GM19467 (cell line): ENCODE results near the gene PDE9A.
"Not testable (repeated sequence)": the region's sequence is repeated elsewhere in the genome, so short reads cannot be mapped to it uniquely, and the experiment has no call there.

Source experiments
- ATAC-seq: cut with Tn5 transposase; IDR thresholded peaks from one replicate; pipeline ENCODE4 v1.9.1; 2021; ENCODE audit warnings: mild to moderate bottlenecking, moderate library complexity; ENCODE audit not compliant: unreplicated experiment

The PDE9A gene

GRCh38 chr21:42653231-42654061, at the start of gene PDE9A:
Gene PDE9A, plus strand, starts transcription at chr21:42653621. Its CDS starts 194 bp downstream, at chr21:42653815.
- no peak for ATAC-seq

- ATAC-seq = no peak
These were observed 46.3 kb upstream of the PDE9A start for GRCh38 chr21:42607102-42607501.

- ATAC-seq = no peak
These were observed 45.8 kb upstream of the PDE9A start for GRCh38 chr21:42607525-42608102.

- ATAC-seq = no peak
These were observed 45.0 kb upstream of the PDE9A start for GRCh38 chr21:42608446-42608845.

GRCh38 chr21:42609811-42610210, 43.6 kb upstream of the PDE9A start:
- ATAC-seq = no peak

DNA sequence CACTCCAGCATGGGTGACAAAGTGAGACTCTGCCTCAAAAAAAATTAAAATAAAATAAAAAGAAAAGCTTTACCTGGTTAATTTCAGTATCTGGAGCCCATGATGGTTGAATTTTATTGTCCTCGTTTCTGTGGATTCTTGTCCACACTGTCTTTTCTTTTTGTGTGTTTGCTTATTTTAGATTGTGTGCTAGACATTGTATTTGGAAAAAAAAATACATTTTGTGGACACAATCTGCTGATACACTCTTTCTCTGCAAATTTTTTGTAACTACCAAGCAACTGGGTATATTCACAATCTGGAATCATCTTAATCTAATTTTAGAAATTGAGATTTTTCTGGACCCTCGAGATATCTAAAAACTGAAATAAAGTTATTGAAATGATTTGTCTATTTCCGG, 41.6 kb upstream of the PDE9A start:
- ATAC-seq = no peak

DNA sequence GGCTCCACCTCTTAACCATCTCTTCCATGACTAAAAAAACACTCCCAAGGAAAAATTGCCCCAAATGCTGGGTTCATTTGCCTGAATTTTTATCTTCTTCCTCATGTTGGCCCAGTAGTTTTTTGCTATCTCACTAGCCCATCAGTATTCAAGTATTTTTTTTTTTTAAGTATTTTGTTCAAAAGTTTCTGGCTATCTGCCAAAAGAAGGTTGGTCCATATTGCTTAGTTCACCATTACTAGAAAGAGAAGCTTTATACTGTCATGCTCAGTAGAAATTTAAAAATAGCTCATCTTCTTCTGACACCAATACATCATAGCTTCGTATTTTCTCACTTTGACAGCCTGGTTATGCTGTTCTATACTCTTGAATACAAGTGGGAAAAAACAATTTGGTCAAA, 41.0 kb upstream of the PDE9A start:
- no peak for ATAC-seq

DNA sequence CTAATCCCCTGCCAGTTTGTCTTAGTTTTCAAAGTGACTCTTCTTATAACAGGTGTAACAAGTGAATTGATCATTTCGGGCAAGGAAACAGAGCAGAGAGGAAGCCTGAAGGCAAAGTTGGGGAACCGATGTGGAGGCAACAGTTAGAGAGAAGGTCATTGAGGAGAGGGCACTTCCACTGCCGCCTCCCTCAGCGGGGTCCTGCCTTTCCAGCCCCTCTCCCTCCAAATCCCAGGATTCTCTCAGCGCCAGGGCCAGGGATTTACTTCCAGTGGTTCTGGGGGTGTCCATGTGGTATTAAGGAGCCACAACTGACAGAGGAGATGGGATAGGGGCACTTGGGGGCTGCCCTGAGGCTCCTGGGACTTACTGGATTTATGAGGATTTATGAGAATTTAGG, 39.7 kb upstream of the PDE9A start:
- no peak for ATAC-seq

DNA sequence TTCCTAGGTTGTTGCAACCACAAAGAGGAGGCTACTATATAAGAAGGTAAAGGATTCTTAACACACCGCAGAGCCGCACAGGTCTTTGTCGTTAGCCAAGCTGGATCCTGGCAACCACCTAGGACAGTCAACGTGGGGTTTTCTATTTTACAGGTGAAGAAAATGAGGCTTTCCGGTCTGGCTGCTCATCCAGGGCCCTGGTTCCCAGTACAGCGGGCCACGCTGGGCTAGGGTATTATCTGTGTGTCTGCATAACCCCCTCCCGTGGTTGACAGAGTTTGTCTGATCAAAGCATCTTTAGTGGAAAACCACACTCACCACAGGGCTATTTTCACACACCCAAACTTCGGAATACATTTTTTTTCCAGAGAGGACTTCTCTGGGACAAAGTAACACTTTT, 39.0 kb upstream of the PDE9A start:
- no peak for ATAC-seq

DNA sequence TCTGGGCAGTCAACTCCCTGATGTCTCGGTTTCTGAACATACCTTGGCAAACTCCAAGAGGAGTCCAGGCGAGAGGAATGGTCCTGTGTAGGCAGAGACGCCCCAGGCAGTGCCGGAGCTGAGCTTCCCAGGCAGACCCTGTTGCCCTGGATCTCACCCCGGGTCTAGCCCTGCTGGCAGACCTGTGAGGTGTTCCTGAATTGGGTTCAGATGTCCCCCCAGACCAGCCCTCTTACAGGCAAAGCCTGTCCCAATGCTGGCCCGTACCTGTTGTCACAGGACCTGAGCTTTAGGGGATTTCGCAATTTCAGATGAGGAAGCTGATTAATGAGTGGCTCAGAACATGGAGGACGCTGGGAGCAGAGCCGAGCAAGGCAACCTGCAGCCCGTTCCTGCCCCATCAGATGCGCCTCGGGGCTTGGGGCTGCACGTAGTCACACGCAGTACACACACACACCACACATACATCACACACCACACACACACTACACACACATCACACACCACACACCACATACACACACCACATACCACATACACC, 38.5 kb upstream of the PDE9A start:
- no peak for ATAC-seq

GRCh38 chr21:42615377-42615776, 38.0 kb upstream of the PDE9A start:
- ATAC-seq = not testable (repeated sequence)

GRCh38 chr21:42615924-42616323, 37.5 kb upstream of the PDE9A start:
- ATAC-seq = no peak

GRCh38 chr21:42616446-42616845, 37.0 kb upstream of the PDE9A start:
- no peak for ATAC-seq

DNA sequence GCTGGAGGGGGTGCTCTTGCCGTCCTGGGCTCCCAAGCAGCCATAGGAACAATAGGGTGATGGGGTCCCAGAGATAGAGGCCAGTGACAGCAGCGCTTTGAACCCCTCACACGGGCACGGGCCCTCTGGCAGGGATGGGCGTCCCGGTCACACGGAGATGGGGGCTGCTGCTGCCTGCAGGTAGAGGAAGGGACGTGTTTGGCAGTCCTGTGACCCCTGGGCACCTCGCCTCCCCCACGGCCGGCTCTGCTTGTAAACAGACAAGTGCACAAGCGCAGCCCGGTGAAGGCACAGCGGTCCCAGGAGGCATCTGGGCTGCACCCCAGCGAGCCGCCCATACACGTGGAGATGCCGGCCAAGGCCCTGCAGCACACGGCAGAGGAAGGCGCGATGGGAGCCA, 36.5 kb upstream of the PDE9A start:
- no peak for ATAC-seq

DNA sequence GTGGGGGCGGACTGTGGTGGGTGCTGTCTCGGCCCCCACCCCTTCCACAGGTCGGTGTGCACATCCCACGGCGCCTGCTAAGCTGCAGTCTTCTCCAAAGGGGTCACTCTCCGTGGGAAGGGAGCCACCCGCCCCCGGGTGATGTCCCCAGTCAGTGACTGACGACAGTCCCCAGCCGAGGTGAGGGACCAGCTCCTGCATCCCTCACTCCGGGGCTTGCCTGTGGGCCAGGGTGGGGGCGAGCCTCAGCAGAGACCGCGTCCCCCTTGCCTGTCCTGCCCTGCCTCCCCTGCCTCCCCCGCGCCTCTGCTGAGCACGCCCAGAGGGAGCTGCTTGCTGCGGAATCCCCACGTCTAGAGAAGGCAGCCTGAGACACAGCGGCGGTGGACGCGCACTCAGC, 35.9 kb upstream of the PDE9A start:
- ATAC-seq = no peak

DNA sequence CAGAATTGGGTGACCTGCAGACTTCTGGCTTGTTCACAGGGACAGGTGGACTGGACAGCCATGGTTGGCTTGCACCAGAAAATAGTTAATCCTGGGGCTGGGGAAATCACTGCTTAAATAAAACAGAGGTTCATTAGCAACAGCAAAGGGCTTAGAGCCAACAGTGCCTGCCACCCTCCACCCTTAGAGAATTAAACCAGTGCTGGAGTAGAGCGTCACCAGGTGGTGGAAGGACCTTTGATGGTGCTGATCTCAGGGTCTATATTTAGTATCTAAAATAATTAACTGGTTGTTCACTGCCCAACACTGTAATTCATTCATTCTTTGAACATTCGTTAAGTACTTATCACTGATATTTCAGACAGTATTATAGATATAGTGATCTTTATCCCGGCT, 34.7 kb upstream of the PDE9A start:
- no peak for ATAC-seq

GRCh38 chr21:42619166-42619565, 34.3 kb upstream of the PDE9A start:
- no peak for ATAC-seq

GRCh38 chr21:42619841-42620240, 33.6 kb upstream of the PDE9A start:
- no peak for ATAC-seq

GRCh38 chr21:42621166-42621818, 32.1 kb upstream of the PDE9A start:
- ATAC-seq = no peak

DNA sequence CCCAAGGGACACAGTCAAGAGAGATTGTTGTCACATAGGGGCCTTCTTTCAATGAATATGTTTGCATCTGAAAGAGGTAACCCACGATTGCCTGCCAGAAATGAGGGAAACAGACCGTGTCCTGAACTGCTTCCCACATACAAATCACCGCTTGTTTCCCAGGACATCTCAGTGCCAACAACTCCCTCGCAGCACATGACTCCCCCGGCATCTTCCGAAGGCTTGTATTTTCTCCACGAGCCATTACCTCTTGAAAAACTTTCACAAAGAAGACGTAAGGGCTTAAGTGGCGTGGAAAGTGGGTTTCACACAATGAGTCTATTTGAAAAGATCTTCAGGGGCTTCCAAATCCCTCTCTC, 31.6 kb upstream of the PDE9A start:
- ATAC-seq = no peak

- ATAC-seq = no peak
These were observed 31.1 kb upstream of the PDE9A start for GRCh38 chr21:42622284-42622683.

- ATAC-seq = no peak
These were observed 29.7 kb upstream of the PDE9A start for GRCh38 chr21:42623694-42624093.
